Adrenal gland (tissue), 12 donors: Measurements from ENCODE around the gene TUBB4B. TPM values are rescaled to one million over a fixed set of nuclear protein-coding genes. Genes with fewer than 3 reads are reported as not detected.

Experiments used
- DNase-seq, 7 donors: peaks; one replicate each; pipeline ENCODE4 v3.0.0-alpha.2; 2019 to 2020
- H3K27ac ChIP-seq, 5 donors: fragments of 200-600 bp; sonication (generic) in 4 of 5; 1 replicate in 3 of 5; 2 replicates in 2 of 5; pipeline versions ENCODE4 v1.5.1 to v1.8.0; 2016 to 2020; ENCODE audit warnings: mild to moderate bottlenecking in 1 of 5
- H3K27me3 ChIP-seq: fragments of 200-600 bp; 2 replicates; pipeline ENCODE4 v1.8.0; 2021
- H3K36me3 ChIP-seq, 2 donors: fragments of 200-600 bp; replicated peaks in 1 of 2; 1 replicate in 1 of 2; 2 replicates in 1 of 2; pipeline versions ENCODE4 v1.5.1 to v1.8.0; 2018 to 2022
- H3K4me1 ChIP-seq, 2 donors: fragments of 200-600 bp; replicated peaks in 1 of 2; 1 replicate in 1 of 2; 2 replicates in 1 of 2; pipeline versions ENCODE4 v1.5.1 to v1.8.0; 2018 to 2021
- H3K4me3 ChIP-seq, 4 donors: fragments of 200-600 bp; sonication (generic) in 3 of 4; one replicate each; pipeline ENCODE4 v1.5.1; 2016 to 2018
- H3K9me3 ChIP-seq, 3 donors: fragments of 200-600 bp; sonication (generic) in 1 of 3; replicated peaks in 1 of 3; 1 replicate in 2 of 3; 2 replicates in 1 of 3; pipeline versions ENCODE4 v1.5.1 to v1.8.0; 2016 to 2021
- CTCF ChIP-seq, 6 experiments: fragments of 450-650 bp in 4 of 6; fragments of 200-600 bp in 2 of 6; sonication (generic) in 1 of 6; IDR thresholded peaks; 1 replicate in 5 of 6; 2 replicates in 1 of 6; pipeline versions ENCODE4 v1.5.1 to v1.8.0; 2016 to 2021; ENCODE audit warnings: antibody characterized with exemption in 6 of 6, mild to moderate bottlenecking in 2 of 6, moderate library complexity in 1 of 6
- POLR2A ChIP-seq, 2 donors: fragments of 450-650 bp; IDR thresholded peaks; one replicate each; pipeline ENCODE4 v1.6.1; 2017; ENCODE audit warnings: antibody characterized with exemption in 2 of 2, mild to moderate bottlenecking in 2 of 2, moderate library complexity in 1 of 2
- WGBS, 4 donors: extraction: QIAGEN DNeasy Blood & Tissue Kit in 2 of 4; methylation state at CpG; one replicate each; pipeline versions ENCODE4 v1.1.5 to v1.1.7; 2013 to 2017; 5-methylcytosine and 5-hydroxymethylcytosine counted together
- intact Hi-C, 2 donors: fragments of 100-400 bp; cut with DNase I; formaldehyde crosslinking; loops; one replicate each; pipeline versions ENCODE4 v1.14.1 to v1.15.0; 2022 to 2023
- polyA plus RNA-seq, 3 donors: library from polyadenylated mRNA; stranded (reverse); fragments of 200-250 nt in 2 of 3; fragments of 350-450 nt in 1 of 3; fragmentation: Illumina TruSeq in 1 of 3; extraction: RNeasy Lipid Tissue Mini Kit (QIAGEN cat#74804) in 1 of 3; gene quantifications; one replicate each; pipeline ENCODE4 v1.2.3, GENCODE V29; 2013 to 2014
- total RNA-seq, 9 donors: library from RNA; depleted of rRNA in 4 of 9; stranded (reverse); fragments of >200 nt in 4 of 9; fragments of 120-200 nt in 1 of 9; fragmentation: NEBNext Ultra II Directional in 1 of 9; extraction: Animal tissue kit (Norgen Biotek cat#: 25700) in 1 of 9; gene quantifications; one replicate each; pipeline versions ENCODE4 v1.1.0 to v1.2.4, GENCODE V29; 2013 to 2023
- donor health status: healthy with polysubstance abuse.
- donor health status: Bipolar disorder and iron deficiency.
- donor health status: DM: yes; HTN: yes; CAD: no.
- donor health status: DM: no; HTN: no; CAD: no.
- donor health status: DM: no; HTN: no; CAD: no.
- donor health status: DM: yes; HTN: yes; CAD: no.

Gene TUBB4B
- total and polyA plus RNA-seq, 12 donors: 69.9 to 362 (median 151) TPM

DNA sequence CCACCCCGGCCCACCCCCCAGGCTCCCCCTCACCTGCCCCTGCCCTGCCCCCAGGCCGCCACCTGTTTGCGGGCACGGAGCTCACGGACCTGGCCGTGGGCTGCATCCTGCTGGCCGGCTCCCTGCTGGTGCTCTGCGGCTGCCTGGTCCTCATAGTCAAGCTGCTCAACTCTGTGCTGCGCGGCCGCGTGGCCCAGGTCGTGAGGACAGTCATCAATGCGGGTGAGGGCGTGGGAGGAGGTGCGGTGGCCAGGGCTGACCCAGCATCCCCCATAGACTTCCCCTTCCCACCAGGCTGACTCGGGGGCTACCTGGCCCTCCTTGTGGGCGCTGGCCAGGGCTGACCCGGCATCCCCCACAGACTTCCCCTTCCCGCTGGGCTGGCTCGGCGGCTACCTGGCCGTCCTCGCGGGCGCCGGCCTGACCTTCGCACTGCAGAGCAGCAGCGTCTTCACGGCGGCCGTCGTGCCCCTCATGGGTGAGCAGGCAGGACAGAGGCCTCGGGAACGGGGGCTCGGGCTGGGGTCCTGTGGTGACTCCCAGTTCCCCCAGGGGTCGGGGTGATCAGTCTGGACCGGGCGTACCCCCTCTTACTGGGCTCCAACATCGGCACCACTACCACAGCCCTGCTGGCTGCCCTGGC is 6.9 kb upstream of the TUBB4B start:
- intact Hi-C loops: loop anchor here in 1 of 2 donors (10.0 kb wide), 1 partner anchor 449 kb away; no protein-coding TSS in a partner anchor
- TF ChIP-seq CTCF (IDR thresholded peaks at IDR 0.05) (no peak), POLR2A (IDR thresholded peaks at IDR 0.05) (no peak)

DNA sequence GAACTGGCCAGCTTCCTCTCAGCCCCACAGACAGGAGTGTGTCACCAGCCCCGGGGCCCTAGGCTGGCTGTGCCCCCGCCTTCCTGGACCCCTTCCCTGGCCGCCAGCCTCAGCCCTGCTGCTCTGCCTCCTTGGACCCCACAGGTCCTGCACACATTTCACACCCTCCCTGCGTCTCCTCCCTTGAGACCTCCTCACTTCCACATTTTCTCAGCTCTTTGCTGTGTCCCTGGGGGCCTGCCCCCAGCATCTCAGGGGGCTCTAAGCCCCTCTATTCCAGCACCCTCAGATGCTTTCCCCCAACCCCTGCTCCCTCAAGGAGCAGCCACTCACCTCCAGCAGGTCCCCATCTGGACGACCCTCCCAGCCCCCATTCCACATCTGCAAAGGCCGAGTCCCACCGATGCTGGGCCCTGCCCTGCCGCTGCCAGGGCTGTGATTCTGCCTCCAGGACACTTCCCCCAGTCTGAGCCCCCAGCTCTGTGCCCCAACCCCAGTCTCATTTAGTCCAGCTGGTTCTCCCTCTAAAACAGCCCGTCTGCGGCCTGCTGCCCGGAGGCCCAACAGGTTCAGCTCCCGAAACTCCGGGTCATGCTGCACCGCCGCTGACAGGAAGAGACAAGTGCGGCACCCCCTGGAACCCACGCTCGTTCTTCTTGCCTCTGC is 6.2 kb upstream of the TUBB4B start:
- Histone ChIP-seq H3K4me3 (no peak overlapping the region), H3K9me3 (no peaks in the 10 kb centered on the region), H3K36me3 (no peaks in the 10 kb centered on the region), H3K27me3 (peaks cover 37% of the 10 kb centered on the region), H3K4me1 (peaks cover 3 to 21% of the 10 kb centered on the region in 2 donors), H3K27ac (no peak overlapping the region)
- TF ChIP-seq POLR2A (IDR thresholded peaks at IDR 0.05) (no peak), CTCF (IDR thresholded peaks at IDR 0.05) (no peak)
- WGBS, 4 donors: 64 to 77% (median 74%) methylated on average over 16 to 18 of the region's 18 CpGs
- intact Hi-C loops: loop anchor here in 1 of 2 donors (10.0 kb wide), 1 partner anchor 450 kb away; no protein-coding TSS in a partner anchor
- DNase-seq: no peak

More for the DNA sequence above, 6.9 kb upstream of the TUBB4B start:
- DNase-seq: no peak
- Histone ChIP-seq H3K27ac (no peak overlapping the region), H3K4me1 (peaks cover 0 to 14% of the 10 kb centered on the region in 2 donors), H3K4me3 (no peak overlapping the region), H3K27me3 (peaks cover 41% of the 10 kb centered on the region), H3K9me3 (no peaks in the 10 kb centered on the region), H3K36me3 (no peaks in the 10 kb centered on the region)
- WGBS, 4 donors: 41 to 49% (median 44%) methylated on average over 11 to 40 of the region's 40 CpGs

DNA sequence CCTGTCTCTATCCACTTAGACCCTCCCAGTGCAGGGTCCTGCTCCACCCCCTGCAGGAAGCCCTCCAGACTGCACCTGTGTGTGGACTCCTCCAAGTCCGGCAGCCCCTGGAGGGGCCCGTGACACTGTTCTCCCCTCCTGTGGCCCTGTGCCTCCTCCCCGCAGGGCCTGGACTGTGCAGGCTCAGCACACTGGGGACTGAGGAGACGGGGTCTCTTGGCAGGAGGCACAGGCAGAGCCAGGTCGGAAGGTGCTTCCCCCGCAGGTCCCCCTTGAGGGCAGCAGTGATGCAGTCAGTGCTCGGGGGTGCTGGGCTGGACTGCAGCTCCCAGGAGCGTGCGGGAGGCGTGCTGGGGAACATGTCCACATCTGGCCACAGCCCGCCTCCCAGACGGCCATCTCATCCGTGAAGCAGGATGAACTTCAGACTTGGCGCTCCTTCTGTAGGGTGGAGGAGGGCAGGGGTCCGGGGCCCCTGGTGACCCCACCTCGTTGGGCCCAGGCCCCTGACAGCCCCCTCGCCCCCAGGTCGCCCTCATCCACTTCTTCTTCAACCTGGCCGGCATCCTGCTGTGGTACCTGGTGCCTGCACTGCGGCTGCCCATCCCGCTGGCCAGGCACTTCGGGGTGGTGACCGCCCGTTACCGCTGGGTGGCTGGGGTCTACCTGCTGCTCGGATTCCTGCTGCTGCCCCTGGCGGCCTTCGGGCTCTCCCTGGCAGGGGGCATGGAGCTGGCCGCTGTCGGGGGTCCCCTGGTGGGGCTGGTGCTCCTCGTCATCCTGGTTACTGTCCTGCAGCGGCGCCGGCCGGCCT is 5.5 kb upstream of the TUBB4B start:
- intact Hi-C loops: loop anchor here in 1 of 2 donors (10.0 kb wide), 1 partner anchor 451 kb away; no protein-coding TSS in a partner anchor

More for the DNA sequence above, 5.5 kb upstream of the TUBB4B start:
- H3K4me3 ChIP-seq: no peak overlapping the region
- H3K9me3 ChIP-seq: no peaks in the 10 kb centered on the region
- H3K27ac ChIP-seq: no peak overlapping the region
- 54 to 66% (median 63%) methylated on average over 14 to 35 of the region's 35 CpGs for WGBS, 4 donors
- H3K36me3 ChIP-seq: no peaks in the 10 kb centered on the region
- DNase-seq: no peak
- TF ChIP-seq CTCF (IDR thresholded peaks at IDR 0.05) (no peak), POLR2A (IDR thresholded peaks at IDR 0.05) (no peak)
- peaks cover 7 to 23% of the 10 kb centered on the region in 2 donors for H3K4me1 ChIP-seq
- peaks cover 30% of the 10 kb centered on the region for H3K27me3 ChIP-seq
